ENCODE data around the gene TTC21A. TPM values are rescaled to one million over a fixed set of nuclear protein-coding genes. Genes with fewer than 3 reads are reported as not detected.

TTC21A gene
- total RNA-seq, 2 experiments from 2014 or later: 0.69 to 0.79 TPM

GRCh38 chr3:39132096-39133092 lies 24.9 kb downstream of the TTC21A start:
- H3K27me3 Mint-ChIP-seq: no peaks in the 10 kb centered on the region
- intact Hi-C loops (cut with micrococcal nuclease): no loop called here
- ChIA-PET CTCF (interaction anchor here (2.9 to 8.4 kb wide), 2 partner anchors 155 to 159 kb away, joined by 12 to 103 read pairs; no protein-coding TSS in a partner anchor), POLR2A (interaction anchor here (0.9 kb wide), 1 partner anchor 40 kb away, joined by 3 read pairs; no protein-coding TSS in a partner anchor)
- H3K4me3 Mint-ChIP-seq: no peak overlapping the region
- DNase-seq (no peak), ATAC-seq (no peak)
- peaks cover 15% of the 10 kb centered on the region for H3K4me1 Mint-ChIP-seq (ENCODE audit: low read depth)
- no peaks in the 10 kb centered on the region for H3K36me3 Mint-ChIP-seq (ENCODE audit: low read depth)
- H3K9me3 Mint-ChIP-seq: no peaks in the 10 kb centered on the region
- TF ChIP-seq CTCF (IDR thresholded peaks at IDR 0.05): no peak
- H3K27ac Mint-ChIP-seq: no peak overlapping the region

GRCh38 chr3:39133093-39133490 lies 25.6 kb downstream of the TTC21A start:
- ATAC-seq (no peak), DNase-seq (no peak)
- Mint-ChIP-seq H3K9me3 (no peaks in the 10 kb centered on the region), H3K4me1 (ENCODE audit: low read depth) (peaks cover 8% of the 10 kb centered on the region), H3K36me3 (ENCODE audit: low read depth) (no peaks in the 10 kb centered on the region), H3K27ac (no peak overlapping the region), H3K27me3 (no peaks in the 10 kb centered on the region), H3K4me3 (no peak overlapping the region)
- intact Hi-C loops (cut with micrococcal nuclease): no loop called here
- POLR2A ChIA-PET: interaction anchor here (0.9 kb wide), 1 partner anchor 41 kb away, joined by 3 read pairs; no protein-coding TSS in a partner anchor
- CTCF ChIA-PET: interaction anchor here (0.6 to 1.1 kb wide), 2 partner anchors 155 to 284 kb away, joined by 3 to 5 read pairs; no protein-coding TSS in a partner anchor
- TF ChIP-seq CTCF (IDR thresholded peaks at IDR 0.05): no peak

- H3K27me3 Mint-ChIP-seq: no peaks in the 10 kb centered on the region
- intact Hi-C loops (cut with micrococcal nuclease): no loop called here
- ATAC-seq (no peak), DNase-seq (no peak)
- H3K9me3 Mint-ChIP-seq: no peaks in the 10 kb centered on the region
- no peak overlapping the region for H3K27ac Mint-ChIP-seq
- ChIA-PET POLR2A (no interaction called here), CTCF (interaction anchor here (1.1 to 1.3 kb wide), 2 partner anchors 14 to 154 kb away, joined by 3 to 5 read pairs; no protein-coding TSS in a partner anchor)
- no peak for TF ChIP-seq CTCF (IDR thresholded peaks at IDR 0.05)
- H3K4me3 Mint-ChIP-seq: no peak overlapping the region
- peaks cover 9% of the 10 kb centered on the region for H3K4me1 Mint-ChIP-seq (ENCODE audit: low read depth)
- H3K36me3 Mint-ChIP-seq (ENCODE audit: low read depth): no peaks in the 10 kb centered on the region
These were observed 26.3 kb downstream of the TTC21A start for GRCh38 chr3:39133822-39134221.

GRCh38 chr3:39134305-39134704 lies 26.8 kb downstream of the TTC21A start:
- ChIA-PET CTCF (interaction anchor here (1.3 kb wide), 1 partner anchor 14 kb away, joined by 3 read pairs; no protein-coding TSS in a partner anchor), POLR2A (no interaction called here)
- intact Hi-C loops (cut with micrococcal nuclease): no loop called here
- no peak for TF ChIP-seq CTCF (IDR thresholded peaks at IDR 0.05)
- H3K27me3 Mint-ChIP-seq: no peaks in the 10 kb centered on the region
- no peaks in the 10 kb centered on the region for H3K36me3 Mint-ChIP-seq (ENCODE audit: low read depth)
- peaks cover 11% of the 10 kb centered on the region for H3K4me1 Mint-ChIP-seq (ENCODE audit: low read depth)
- H3K27ac Mint-ChIP-seq: no peak overlapping the region
- H3K4me3 Mint-ChIP-seq: no peak overlapping the region
- DNase-seq (no peak), ATAC-seq (no peak)
- no peaks in the 10 kb centered on the region for H3K9me3 Mint-ChIP-seq

Measured in activated CD8-positive, alpha-beta T cell treated with anti-CD3 and anti-CD28 coated beads for 36 hours (primary cell).